NCI-H1930 (cell line): Measurements from ENCODE around the gene KAT7.

ENCODE experiments used
- DNase-seq, 2 experiments: peaks; one replicate each; lab custom pipeline; 2025; lab: John Stamatoyannopoulos, UW

Gene KAT7

GRCh38 chr17:49842846-49843245 lies 54.4 kb downstream of the KAT7 start:
- DNase-seq: no peak

GRCh38 chr17:49843774-49844350 lies 55.4 kb downstream of the KAT7 start:
- DNase-seq: no peak

GRCh38 chr17:49845321-49845720 lies 56.8 kb downstream of the KAT7 start:
- DNase-seq: no peak

GRCh38 chr17:49846938-49847712 lies 58.6 kb downstream of the KAT7 start:
- DNase-seq: no peak

- DNase-seq: no peak
These were observed 59.6 kb downstream of the KAT7 start, which contains the start of gene TAC4 for GRCh38 chr17:49848019-49848473. Gene TAC4, minus strand, starts transcription at chr17:49848069. Its CDS starts 52 bp downstream, at chr17:49848017.

GRCh38 chr17:49848739-49849138 lies 60.3 kb downstream of the KAT7 start:
- no peak for DNase-seq

GRCh38 chr17:49850218-49850610 lies 61.7 kb downstream of the KAT7 start:
- no peak for DNase-seq

- DNase-seq: no peak
These were observed 62.4 kb downstream of the KAT7 start for GRCh38 chr17:49850772-49851386.

- DNase-seq: peak; percentile 40 to 42
These were observed 63.2 kb downstream of the KAT7 start for GRCh38 chr17:49851387-49852291.

GRCh38 chr17:49853470-49854015 lies 65.1 kb downstream of the KAT7 start:
- DNase-seq: no peak

GRCh38 chr17:49854126-49854525 lies 65.6 kb downstream of the KAT7 start:
- no peak for DNase-seq

GRCh38 chr17:49858796-49859195 lies 70.3 kb downstream of the KAT7 start:
- no peak for DNase-seq

GRCh38 chr17:49859991-49860953 lies 71.8 kb downstream of the KAT7 start:
- DNase-seq: no peak

GRCh38 chr17:49861150-49861884 lies 72.8 kb downstream of the KAT7 start:
- peak in 1 of 2 experiments; percentile 39 for DNase-seq

GRCh38 chr17:49862781-49863331 lies 74.4 kb downstream of the KAT7 start:
- DNase-seq: no peak

- no peak for DNase-seq
These were observed 77.5 kb downstream of the KAT7 start for GRCh38 chr17:49866019-49866380.

GRCh38 chr17:49866882-49867413 lies 78.5 kb downstream of the KAT7 start:
- no peak for DNase-seq

- no peak for DNase-seq
These were observed 80.5 kb downstream of the KAT7 start for GRCh38 chr17:49869038-49869374.

GRCh38 chr17:49870298-49870697 lies 81.8 kb downstream of the KAT7 start:
- DNase-seq: no peak
